Heart left ventricle (tissue), 16 donors: ENCODE data around the gene ADCY7. TPM values are rescaled to one million over a fixed set of nuclear protein-coding genes. Genes with fewer than 3 reads are reported as not detected.

Experiments used
- ATAC-seq, 4 donors: fragments of 200-7000 bp; cut with Tn5 transposase; one replicate each; pipeline ENCODE4 v1.9.1; 2020 to 2022; ENCODE audit warnings: moderate library complexity in 4 of 4, mild to moderate bottlenecking in 3 of 4, moderate number of reproducible peaks in 1 of 4
- DNase-seq, 5 donors: peaks; one replicate each; pipeline ENCODE4 v3.0.0-alpha.2; 2020
- H3K27ac ChIP-seq, 12 donors: fragments of 200-600 bp; sonication (generic) in 4 of 12; one replicate each; pipeline versions ENCODE4 v1.5.0 to v1.8.0; 2016 to 2022; ENCODE audit warnings: mild to moderate bottlenecking in 2 of 12
- H3K27me3 ChIP-seq, 9 donors: fragments of 200-600 bp; sonication (generic) in 2 of 9; one replicate each; pipeline versions ENCODE4 v1.5.1 to v1.8.0; 2016 to 2022; ENCODE audit warnings: mild to moderate bottlenecking in 3 of 9
- H3K36me3 ChIP-seq, 9 donors: fragments of 200-600 bp; sonication (generic) in 2 of 9; one replicate each; pipeline versions ENCODE4 v1.5.0 to v1.8.0; 2018 to 2022; ENCODE audit warnings: mild to moderate bottlenecking in 2 of 9
- H3K4me1 ChIP-seq, 12 donors: fragments of 200-600 bp; sonication (generic) in 4 of 12; one replicate each; pipeline versions ENCODE4 v1.5.0 to v1.8.0; 2016 to 2022; ENCODE audit warnings: mild to moderate bottlenecking in 3 of 12
- H3K4me3 ChIP-seq, 12 donors: fragments of 200-600 bp; sonication (generic) in 4 of 12; one replicate each; pipeline versions ENCODE4 v1.5.0 to v1.8.0; 2017 to 2022; ENCODE audit warnings: mild to moderate bottlenecking in 9 of 12, moderate library complexity in 4 of 12
- H3K9me3 ChIP-seq, 12 donors: fragments of 200-600 bp; sonication (generic) in 4 of 12; one replicate each; pipeline versions ENCODE4 v1.5.0 to v1.8.0; 2016 to 2022; ENCODE audit warnings: mild to moderate bottlenecking in 1 of 12
- POLR2A ChIP-seq, 2 donors: fragments of 450-650 bp; IDR thresholded peaks; one replicate each; pipeline ENCODE4 v1.6.1; 2017; ENCODE audit warnings: antibody characterized with exemption in 2 of 2, mild to moderate bottlenecking in 2 of 2, moderate library complexity in 2 of 2
- WGBS, 4 donors: extraction: QIAGEN DNeasy Blood & Tissue Kit in 2 of 4; methylation state at CpG; one replicate each; pipeline versions ENCODE4 v1.1.5 to v1.1.7; 2013 to 2018; 5-methylcytosine and 5-hydroxymethylcytosine counted together
- intact Hi-C, 10 donors: fragments of 100-400 bp; cut with DNase I; formaldehyde crosslinking; loops; one replicate each; pipeline versions ENCODE4 v1.11.1 to v1.14.2; 2022
- polyA plus RNA-seq, 2 donors: library from polyadenylated mRNA; stranded (reverse); fragments of 200-250 nt; gene quantifications; one replicate each; pipeline ENCODE4 v1.2.3, GENCODE V29; 2013
- total RNA-seq, 9 donors: library from RNA; depleted of rRNA in 2 of 9; stranded (reverse); fragments of >200 nt in 2 of 9; fragmentation: NEBNext Ultra II Directional in 3 of 9; extraction: Animal tissue kit (Norgen Biotek cat#: 25700) in 3 of 9; gene quantifications; one replicate each; pipeline versions ENCODE4 v1.1.0 to v1.2.4, GENCODE V29; 2016 to 2023
- TF ChIP-seq, protein P1 (sequence below), 12 donors: fragments of 200-600 bp; sonication (generic) in 4 of 12; IDR thresholded peaks; one replicate each; pipeline versions ENCODE4 v1.5.0 to v1.8.0; 2018 to 2022; ENCODE audit warnings: antibody characterized with exemption in 12 of 12, mild to moderate bottlenecking in 5 of 12
- donor health status: ischemic (EF 13 %, LVEDD 7.1; RV severe dilation, severe dysfunction).
- donor health status: healthy with polysubstance abuse.
- donor health status: DM: no; HTN: yes; CAD: no.
- donor health status: DM: no; HTN: no; CAD: no.
- donor health status: ischemic (EF 25% LVEDD 6.9; RV normal size, moderate dysfunction).
- donor health status: ischemic (EF 25% LVEDD 5.7; RV mildly dilated, moderate dysfunction).
- donor health status: healthy.
- donor health status: DM: yes; HTN: yes; CAD: no.
- donor health status: ischemic (EF 35%, LVEDD 5.7; RV mildly dilated, moderate dysfunction).
- donor health status: nonischemic (EF 11% LVEDD 7.7; RV severe dilation, severe dysfunction).
- donor health status: DM: yes; HTN: yes; CAD: no.
- donor health status: PGD.
- donor health status: ischemic (EF 29% LVEDD 5.4; RV normal size, mild dysfunction).
- donor health status: nonischemic (EF 23%, LVEDD 6.1; RV moderate dilation, normal function).

ADCY7 gene
- total and polyA plus RNA-seq, 11 donors: 3.2 to 46.7 (median 5.3) TPM

DNA sequence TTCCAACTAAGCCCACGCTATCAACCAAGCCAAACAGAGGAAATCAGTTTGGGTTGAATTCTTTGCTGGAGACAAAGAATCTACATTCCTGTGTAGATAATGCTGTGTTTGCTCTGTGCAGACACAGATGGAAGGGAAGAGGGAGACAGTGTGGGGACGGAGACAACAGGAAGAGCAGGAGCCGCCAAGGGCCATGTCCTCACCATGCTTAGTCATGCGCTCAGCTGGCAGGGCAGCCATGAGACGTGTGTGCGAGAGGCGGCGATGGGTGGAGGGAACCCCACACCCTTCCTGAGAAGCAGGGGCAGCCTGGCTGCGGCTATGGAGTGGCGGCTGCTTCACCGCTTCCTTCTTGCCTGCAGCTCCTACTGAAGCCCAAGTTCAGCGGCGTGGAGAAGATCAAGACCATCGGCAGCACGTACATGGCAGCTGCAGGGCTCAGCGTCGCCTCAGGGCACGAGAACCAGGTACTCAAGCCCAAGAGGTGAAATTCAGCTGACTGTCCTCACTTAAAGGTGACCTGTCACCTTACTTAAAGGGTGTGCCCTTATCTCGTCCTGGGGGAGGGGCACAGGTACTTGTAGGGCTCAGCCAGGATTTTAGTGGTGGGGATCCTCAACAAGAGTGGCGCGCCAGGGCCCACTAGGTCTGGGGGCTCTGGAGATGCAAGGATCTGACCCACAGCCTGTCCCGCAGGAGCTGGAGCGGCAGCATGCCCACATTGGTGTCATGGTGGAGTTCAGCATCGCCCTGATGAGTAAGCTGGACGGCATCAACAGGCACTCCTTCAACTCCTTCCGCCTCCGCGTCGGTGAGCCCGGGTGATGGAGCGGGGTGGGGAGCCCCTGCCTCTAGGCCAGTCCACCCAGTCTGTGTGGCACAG lies 47.5 kb downstream of the ADCY7 start:
- H3K36me3 ChIP-seq: peaks cover 0 to 94% (median 53%) of the 10 kb centered on the region in 9 donors
- peak overlapping the region in 7 of 12 donors; percentile 10 to 70 (median 56) for H3K27ac ChIP-seq
- H3K4me1 ChIP-seq: peaks cover 0 to 31% (median 5%) of the 10 kb centered on the region in 12 donors
- H3K4me3 ChIP-seq: no peak overlapping the region
- WGBS, 4 donors: 75 to 81% (median 78%) methylated on average over 28 to 31 of the region's 31 CpGs
- no peaks in the 10 kb centered on the region for H3K9me3 ChIP-seq
- DNase-seq (peak; percentile 60 to 84 (median 79)), ATAC-seq (peak; percentile 60 to 85 (median 78))
- TF ChIP-seq POLR2A (IDR thresholded peaks at IDR 0.05): no peak
- TF ChIP-seq, protein P1, sequence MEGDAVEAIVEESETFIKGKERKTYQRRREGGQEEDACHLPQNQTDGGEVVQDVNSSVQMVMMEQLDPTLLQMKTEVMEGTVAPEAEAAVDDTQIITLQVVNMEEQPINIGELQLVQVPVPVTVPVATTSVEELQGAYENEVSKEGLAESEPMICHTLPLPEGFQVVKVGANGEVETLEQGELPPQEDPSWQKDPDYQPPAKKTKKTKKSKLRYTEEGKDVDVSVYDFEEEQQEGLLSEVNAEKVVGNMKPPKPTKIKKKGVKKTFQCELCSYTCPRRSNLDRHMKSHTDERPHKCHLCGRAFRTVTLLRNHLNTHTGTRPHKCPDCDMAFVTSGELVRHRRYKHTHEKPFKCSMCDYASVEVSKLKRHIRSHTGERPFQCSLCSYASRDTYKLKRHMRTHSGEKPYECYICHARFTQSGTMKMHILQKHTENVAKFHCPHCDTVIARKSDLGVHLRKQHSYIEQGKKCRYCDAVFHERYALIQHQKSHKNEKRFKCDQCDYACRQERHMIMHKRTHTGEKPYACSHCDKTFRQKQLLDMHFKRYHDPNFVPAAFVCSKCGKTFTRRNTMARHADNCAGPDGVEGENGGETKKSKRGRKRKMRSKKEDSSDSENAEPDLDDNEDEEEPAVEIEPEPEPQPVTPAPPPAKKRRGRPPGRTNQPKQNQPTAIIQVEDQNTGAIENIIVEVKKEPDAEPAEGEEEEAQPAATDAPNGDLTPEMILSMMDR (IDR thresholded peaks at IDR 0.05): no peak
- intact Hi-C loops: loop anchor here in 1 of 10 donors (10.0 kb wide), 1 partner anchor 49 kb away; the partner anchor contains the start of gene ADCY7
- H3K27me3 ChIP-seq: no peaks in the 10 kb centered on the region

DNA sequence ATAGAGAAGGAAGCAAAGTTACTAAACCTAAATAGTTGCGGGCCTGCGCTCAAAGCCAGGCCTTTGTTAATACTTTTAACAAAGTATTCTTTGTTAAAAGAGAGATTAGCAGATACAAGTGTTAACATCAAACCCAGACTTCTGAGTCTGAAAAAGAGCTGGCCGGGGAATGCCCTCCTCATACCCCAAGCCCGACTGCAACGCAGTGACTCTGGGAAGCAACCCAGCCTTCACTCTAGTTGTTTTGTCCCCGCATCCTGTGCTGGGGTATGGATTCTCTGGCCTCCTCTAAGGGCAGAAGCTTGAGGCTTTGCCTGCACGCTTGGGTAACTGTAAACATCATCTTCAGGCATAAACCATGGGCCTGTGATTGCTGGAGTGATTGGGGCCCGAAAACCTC lies 48.3 kb downstream of the ADCY7 start:
- peaks cover 0 to 96% (median 60%) of the 10 kb centered on the region in 9 donors for H3K36me3 ChIP-seq
- DNase-seq (no peak), ATAC-seq (no peak)
- no peak for TF ChIP-seq POLR2A (IDR thresholded peaks at IDR 0.05)
- TF ChIP-seq, protein P1 (IDR thresholded peaks at IDR 0.05): no peak
- no peaks in the 10 kb centered on the region for H3K27me3 ChIP-seq
- no peaks in the 10 kb centered on the region for H3K9me3 ChIP-seq
- H3K4me1 ChIP-seq: peaks cover 0 to 23% (median 3%) of the 10 kb centered on the region in 12 donors
- intact Hi-C loops: loop anchor here in 1 of 10 donors (10.0 kb wide), 1 partner anchor 50 kb away; the partner anchor contains the start of gene ADCY7
- peak overlapping the region in 2 of 12 donors; percentile 13 to 57 for H3K27ac ChIP-seq
- no peak overlapping the region for H3K4me3 ChIP-seq
- WGBS, 4 donors: 84 to 94% (median 92%) methylated on average over 5 to 8 of the region's 8 CpGs

DNA sequence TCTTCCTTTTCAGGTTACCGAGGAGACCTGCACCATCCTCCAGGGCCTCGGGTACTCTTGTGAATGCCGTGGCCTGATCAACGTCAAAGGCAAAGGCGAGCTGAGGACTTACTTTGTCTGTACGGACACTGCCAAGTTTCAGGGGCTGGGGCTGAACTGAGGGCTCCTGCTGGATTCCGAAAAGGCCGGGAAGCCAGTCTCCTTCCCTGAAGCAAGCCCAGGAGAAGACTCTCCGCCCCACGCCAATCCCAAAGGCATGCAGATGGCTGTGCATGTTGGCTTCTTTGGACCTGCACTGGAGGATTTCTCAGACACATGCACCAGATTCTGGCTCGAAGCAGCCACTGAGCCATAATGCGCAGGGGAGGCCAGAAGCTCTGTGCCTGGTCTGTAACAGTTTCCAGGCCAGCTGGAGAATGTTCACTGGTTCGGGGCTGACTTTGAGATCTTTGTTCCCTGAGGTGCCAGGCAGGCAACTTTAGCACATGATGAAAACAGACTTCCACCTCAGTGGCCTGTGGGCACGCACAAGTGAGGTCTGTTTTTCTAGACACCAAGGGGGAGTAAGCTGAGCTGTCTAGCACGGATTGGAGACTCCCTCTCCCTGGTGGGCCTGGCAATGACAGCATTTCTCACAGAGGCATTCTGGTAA lies 49.1 kb downstream of the ADCY7 start:
- Histone ChIP-seq H3K27ac (peak overlapping the region in 2 of 12 donors; percentile 13 to 40), H3K4me1 (peaks cover 0 to 22% (median 3%) of the 10 kb centered on the region in 12 donors), H3K27me3 (no peaks in the 10 kb centered on the region), H3K4me3 (no peak overlapping the region), H3K9me3 (no peaks in the 10 kb centered on the region), H3K36me3 (peaks cover 0 to 100% (median 68%) of the 10 kb centered on the region in 9 donors)
- ATAC-seq (no peak), DNase-seq (peak in 1 of 5 donors; percentile 61)
- TF ChIP-seq, protein P1 (IDR thresholded peaks at IDR 0.05): no peak
- TF ChIP-seq POLR2A (IDR thresholded peaks at IDR 0.05): no peak
- intact Hi-C loops: loop anchor here in 1 of 10 donors (10.0 kb wide), 1 partner anchor 51 kb away; the partner anchor contains the start of gene ADCY7
- WGBS, 4 donors: 80 to 83% (median 81%) methylated on average over 10 to 15 of the region's 15 CpGs
